Keratinocyte (primary cell): ENCODE results near the gene PAH. TPM values are rescaled to one million over a fixed set of nuclear protein-coding genes. Genes with fewer than 3 reads are reported as not detected.

Experiments used
- DNase-seq: peaks from one replicate; pipeline ENCODE4 v3.0.0-alpha.2; 2011; ENCODE audit warnings: low read depth, missing footprints, low spot score
- FAIRE-seq: peaks from 2 replicates; lab custom pipeline; 2011; peaks lifted over from hg19 to GRCh38; lab: Jason Lieb, UNC
- H2AFZ ChIP-seq: 2 replicates; pipeline ENCODE4 v1.6.0; 2012; ENCODE audit warnings: low read length, control low read depth, inconsistent platforms; ENCODE audit not compliant: control insufficient read depth
- H3K27ac ChIP-seq: 2 replicates; pipeline ENCODE4 v1.5.1; 2011; ENCODE audit warnings: low read length; ENCODE audit not compliant: control insufficient read depth, insufficient read depth
- H3K27me3 ChIP-seq: 3 replicates; pipeline ENCODE4 v1.6.0; 2011; ENCODE audit warnings: low read length; ENCODE audit not compliant: control insufficient read depth, insufficient read depth; ENCODE audit errors: extremely low read depth
- H3K36me3 ChIP-seq, 2 experiments: 2 replicates in 1 of 2; 3 replicates in 1 of 2; pipeline ENCODE4 v1.5.1; 2011; ENCODE audit warnings: low read length in 2 of 2, mild to moderate bottlenecking in 1 of 2; ENCODE audit not compliant: control insufficient read depth in 2 of 2, insufficient read depth in 2 of 2; ENCODE audit errors: extremely low read depth in 1 of 2
- H3K4me1 ChIP-seq: 3 replicates; pipeline ENCODE4 v1.5.1; 2011; ENCODE audit warnings: low read length; ENCODE audit not compliant: control insufficient read depth, insufficient read depth; ENCODE audit errors: extremely low read depth
- H3K4me2 ChIP-seq: 3 replicates; pipeline ENCODE4 v1.6.0; 2011; ENCODE audit warnings: low read depth, low read length; ENCODE audit not compliant: control insufficient read depth, insufficient read depth; ENCODE audit errors: extremely low read depth
- H3K4me3 ChIP-seq, 3 experiments: fragments of 200-600 bp in 1 of 3; sonication (generic) in 1 of 3; 2 replicates in 2 of 3; 3 replicates in 1 of 3; pipeline ENCODE4 v1.5.1; 2011 to 2016; ENCODE audit warnings: low read length in 3 of 3, mild to moderate bottlenecking in 3 of 3, control low read depth in 2 of 3, inconsistent platforms in 1 of 3, low read depth in 1 of 3, mixed read lengths in 1 of 3, mixed run types in 1 of 3, moderate library complexity in 1 of 3; ENCODE audit not compliant: control insufficient read depth in 2 of 3, insufficient read depth in 2 of 3; ENCODE audit errors: extremely low read depth in 1 of 3
- H3K79me2 ChIP-seq: 2 replicates; pipeline ENCODE4 v1.6.0; 2012; ENCODE audit warnings: low read length; ENCODE audit not compliant: control insufficient read depth, insufficient read depth
- H3K9ac ChIP-seq: 3 replicates; pipeline ENCODE4 v1.6.0; 2011; ENCODE audit warnings: low read length; ENCODE audit not compliant: control insufficient read depth, insufficient read depth; ENCODE audit errors: extremely low read depth
- H3K9me1 ChIP-seq: 3 replicates; pipeline ENCODE4 v1.6.0; 2011; ENCODE audit warnings: low read length; ENCODE audit not compliant: control insufficient read depth, insufficient read depth; ENCODE audit errors: extremely low read depth
- H3K9me3 ChIP-seq: 2 replicates; pipeline ENCODE4 v1.5.1; 2012; ENCODE audit warnings: low read depth, low read length; ENCODE audit not compliant: control insufficient read depth
- H4K20me1 ChIP-seq: 3 replicates; pipeline ENCODE4 v1.6.0; 2011; ENCODE audit warnings: low read length; ENCODE audit not compliant: control insufficient read depth, insufficient read depth; ENCODE audit errors: extremely low read depth
- EZH2 ChIP-seq: IDR thresholded peaks from one replicate; pipeline ENCODE4 v1.6.1; 2012; ENCODE audit warnings: inconsistent platforms, mild to moderate bottlenecking, low read length, moderate library complexity
- dilution Hi-C: fragments of 300-500 bp; cut with MboI; formaldehyde crosslinking; loops from one replicate; pipeline ENCODE4 v1.7.0; 2020; ENCODE audit warnings: low sequenced_read_pairs; ENCODE audit not compliant: extremely low pct_ligation_motif_present
- polyA plus RNA-seq, 5 experiments: library from polyadenylated mRNA; depleted of rRNA in 3 of 5; stranded (reverse) in 3 of 5; stranded (forward) in 1 of 5; unstranded in 1 of 5; fragments of >200 nt; gene quantifications; 1 replicate in 1 of 5; 2 replicates in 3 of 5; 3 replicates in 1 of 5; pipeline versions ENCODE4 v1.2.1 to v1.2.3, GENCODE V29; 2011 to 2012; ENCODE audit warnings: missing spikeins in 2 of 5, low read depth in 1 of 5, low replicate concordance in 1 of 5
- TF ChIP-seq, protein P1 (sequence below), 3 experiments: IDR thresholded peaks in 1 of 3; conservative IDR thresholded peaks in 1 of 3; optimal IDR thresholded peaks in 1 of 3; 2 replicates in 2 of 3; 3 replicates in 1 of 3; pipeline versions ENCODE3 to v1.5.1; 2011; ENCODE audit warnings: low read length in 3 of 3, mild to moderate bottlenecking in 3 of 3, moderate library complexity in 2 of 3, control low read depth in 1 of 3, inconsistent platforms in 1 of 3; ENCODE audit not compliant: insufficient read depth in 2 of 3; ENCODE audit errors: extremely low read depth in 1 of 3

PAH gene
- polyA plus RNA-seq, 1 donor (not counting 4 experiments of a cell fraction or from before 2014, with no cell fraction given) = not detected

DNA sequence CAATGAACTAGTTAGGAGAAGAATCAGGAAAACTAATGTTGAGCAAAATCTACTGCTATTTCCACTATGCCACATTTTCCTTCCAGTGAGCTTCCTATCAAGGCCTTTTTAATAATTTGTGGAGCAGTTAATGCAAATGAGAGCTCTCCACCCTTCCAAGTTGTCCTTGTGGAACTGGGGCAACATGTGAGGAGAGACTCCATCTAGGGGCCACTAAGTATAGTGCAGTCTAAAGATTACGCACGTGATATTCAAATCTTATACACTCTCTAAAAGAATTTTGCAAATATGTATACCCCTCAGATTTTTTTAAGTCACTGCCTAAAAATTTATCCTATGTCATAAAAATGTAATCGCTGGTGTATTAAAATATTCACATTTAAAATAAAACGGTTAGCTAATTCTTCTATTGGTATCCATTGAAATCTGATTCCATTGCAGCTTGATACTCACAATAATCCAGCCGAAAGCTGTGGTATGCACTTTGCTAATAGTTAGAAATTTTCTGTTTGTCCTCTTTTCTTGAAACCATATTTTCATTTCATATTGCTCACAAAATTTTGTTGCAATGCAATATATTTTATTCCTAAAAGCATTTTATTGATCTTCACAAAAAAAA lies 100.1 kb downstream of the PAH start:
- FAIRE-seq (no peak), DNase-seq (no peak)
- Histone ChIP-seq H2AFZ (no peak overlapping the region), H3K9me3 (no peaks in the 10 kb centered on the region), H3K9me1 (no peaks in the 10 kb centered on the region), H3K79me2 (no peaks in the 10 kb centered on the region), H4K20me1 (no peaks in the 10 kb centered on the region), H3K4me2 (no peak overlapping the region), H3K4me1 (no peaks in the 10 kb centered on the region), H3K27me3 (no peaks in the 10 kb centered on the region), H3K36me3 (no peaks in the 10 kb centered on the region), H3K27ac (no peak overlapping the region), H3K4me3 (no peak overlapping the region), H3K9ac (no peak overlapping the region)
- dilution Hi-C loops = no loop called here
- TF ChIP-seq EZH2 = no peak
- TF ChIP-seq, protein P1, sequence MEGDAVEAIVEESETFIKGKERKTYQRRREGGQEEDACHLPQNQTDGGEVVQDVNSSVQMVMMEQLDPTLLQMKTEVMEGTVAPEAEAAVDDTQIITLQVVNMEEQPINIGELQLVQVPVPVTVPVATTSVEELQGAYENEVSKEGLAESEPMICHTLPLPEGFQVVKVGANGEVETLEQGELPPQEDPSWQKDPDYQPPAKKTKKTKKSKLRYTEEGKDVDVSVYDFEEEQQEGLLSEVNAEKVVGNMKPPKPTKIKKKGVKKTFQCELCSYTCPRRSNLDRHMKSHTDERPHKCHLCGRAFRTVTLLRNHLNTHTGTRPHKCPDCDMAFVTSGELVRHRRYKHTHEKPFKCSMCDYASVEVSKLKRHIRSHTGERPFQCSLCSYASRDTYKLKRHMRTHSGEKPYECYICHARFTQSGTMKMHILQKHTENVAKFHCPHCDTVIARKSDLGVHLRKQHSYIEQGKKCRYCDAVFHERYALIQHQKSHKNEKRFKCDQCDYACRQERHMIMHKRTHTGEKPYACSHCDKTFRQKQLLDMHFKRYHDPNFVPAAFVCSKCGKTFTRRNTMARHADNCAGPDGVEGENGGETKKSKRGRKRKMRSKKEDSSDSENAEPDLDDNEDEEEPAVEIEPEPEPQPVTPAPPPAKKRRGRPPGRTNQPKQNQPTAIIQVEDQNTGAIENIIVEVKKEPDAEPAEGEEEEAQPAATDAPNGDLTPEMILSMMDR (optimal IDR thresholded peaks at IDR 0.05 in 1 of 3, IDR thresholded peaks at IDR 0.05 in 1 of 3, conservative IDR thresholded peaks at IDR 0.05 in 1 of 3; ENCODE audit: extremely low read depth in 1 of 3, insufficient read depth in 2 of 3, low read length in 3 of 3) = peak; percentile 41 to 62 (median 61)

DNA sequence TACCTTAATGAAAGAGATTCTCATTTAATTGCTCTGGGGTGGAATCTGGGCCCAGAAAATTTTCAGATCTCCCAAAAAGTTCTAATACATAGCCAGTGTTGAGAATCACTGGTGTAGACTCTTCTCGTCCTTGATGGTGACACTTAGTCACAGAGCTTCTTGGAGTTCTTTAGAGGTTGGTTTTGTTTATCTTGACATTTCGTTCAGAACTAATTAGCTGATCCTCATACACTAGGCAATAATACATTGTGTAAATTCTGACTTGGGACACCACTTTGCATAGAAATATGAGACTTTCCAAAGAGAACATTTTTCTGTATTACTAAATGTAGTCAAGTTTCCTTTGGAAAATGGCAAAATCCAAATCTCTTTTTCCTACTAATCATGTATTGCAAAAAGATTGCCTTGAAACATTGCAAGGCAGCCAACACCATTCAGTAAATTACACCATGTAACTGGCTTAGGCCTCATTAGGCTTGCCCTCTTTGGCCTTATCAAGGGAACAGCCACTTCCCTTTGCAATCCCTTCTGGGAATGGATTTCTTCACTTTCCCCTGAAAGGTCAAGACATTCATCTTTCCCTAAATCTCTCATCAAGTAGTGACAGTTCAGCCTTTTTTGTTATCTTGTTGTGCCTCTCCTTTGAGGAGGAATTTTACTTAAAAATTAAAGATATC lies 102.2 kb downstream of the PAH start:
- Histone ChIP-seq H3K27ac (no peak overlapping the region), H4K20me1 (no peaks in the 10 kb centered on the region), H3K9me1 (no peaks in the 10 kb centered on the region), H3K4me3 (no peak overlapping the region), H3K79me2 (no peaks in the 10 kb centered on the region), H3K27me3 (no peaks in the 10 kb centered on the region), H3K9me3 (no peaks in the 10 kb centered on the region), H3K4me1 (no peaks in the 10 kb centered on the region), H3K4me2 (no peak overlapping the region), H3K36me3 (no peaks in the 10 kb centered on the region), H2AFZ (no peak overlapping the region), H3K9ac (no peak overlapping the region)
- dilution Hi-C loops = no loop called here
- TF ChIP-seq, protein P1 (optimal IDR thresholded peaks at IDR 0.05 in 1 of 3, IDR thresholded peaks at IDR 0.05 in 1 of 3, conservative IDR thresholded peaks at IDR 0.05 in 1 of 3; ENCODE audit: extremely low read depth in 1 of 3, insufficient read depth in 2 of 3, low read length in 3 of 3) = no peak
- TF ChIP-seq EZH2 = no peak
- FAIRE-seq (no peak), DNase-seq (no peak)
